GM12878 (cell line): ENCODE results near the gene CACNA2D3. TPM values are rescaled to one million over a fixed set of nuclear protein-coding genes. Genes with fewer than 3 reads are reported as not detected.

Experiments
- ATAC-seq: fragments of 200-7000 bp; cut with Tn5 transposase; 3 replicates; pipeline ENCODE4 v1.9.1; 2020; ENCODE audit warnings: mild to moderate bottlenecking, moderate library complexity
- BruUV-seq: library from RNA; stranded (reverse); fragments of 400-500 nt; replicated peaks from 2 replicates; lab custom pipeline; 2021; lab: Mats Ljungman, UMichigan
- CTCF ChIA-PET: fragments of 300-600 bp; sonication (Branson Sonifier 250); formaldehyde crosslinking; extraction: SDS; loops from one replicate; lab custom pipeline; 2021; ENCODE audit warnings: inconsistent platforms; lab: Yijun Ruan, JAX
- POLR2A ChIA-PET: fragments of 350-600 bp; formaldehyde crosslinking; extraction: SDS; loops from one replicate; lab custom pipeline; 2021; ENCODE audit warnings: inconsistent platforms; lab: Charles Lee
- RAD21 ChIA-PET: fragments of 300-600 bp; sonication (Branson Sonifier 250); formaldehyde crosslinking; loops from one replicate; lab custom pipeline; 2023; ENCODE audit warnings: antibody characterized with exemption; ENCODE audit not compliant: unreplicated experiment; lab: Charles Lee
- SMC1A ChIA-PET: fragments of 300-600 bp; sonication (Branson Sonifier 250); formaldehyde crosslinking; loops from one replicate; lab custom pipeline; 2023; ENCODE audit not compliant: unreplicated experiment, uncharacterized antibody; lab: Charles Lee
- DNase-seq: peaks from one replicate; pipeline ENCODE4 v3.0.0-alpha.2; 2011; ENCODE audit warnings: low read depth, low spot score
- FAIRE-seq: peaks from 3 replicates; lab custom pipeline; 2011; peaks lifted over from hg19 to GRCh38; lab: Jason Lieb, UNC
- H2AFZ ChIP-seq: 2 replicates; pipeline ENCODE4 v1.6.0; 2011; ENCODE audit warnings: low read depth, low read length, control low read depth; ENCODE audit not compliant: control insufficient read depth
- H3K27ac ChIP-seq: 2 replicates; pipeline ENCODE4 v1.5.1; 2011; ENCODE audit warnings: control low read depth; ENCODE audit not compliant: control insufficient read depth, insufficient read depth
- H3K27me3 ChIP-seq, 2 experiments: replicated peaks in 1 of 2; 2 replicates each; pipeline versions ENCODE4 v1.6.0 to v1.6.1; 2011; ENCODE audit warnings: low read length in 1 of 2; ENCODE audit not compliant: control insufficient read depth in 2 of 2, insufficient read depth in 2 of 2
- H3K36me3 ChIP-seq, 2 experiments: 2 replicates each; pipeline ENCODE4 v1.5.1; 2011; ENCODE audit warnings: low read length in 1 of 2; ENCODE audit not compliant: control insufficient read depth in 2 of 2, insufficient read depth in 2 of 2
- H3K4me1 ChIP-seq: 2 replicates; pipeline ENCODE4 v1.6.1; 2011; ENCODE audit warnings: mild to moderate bottlenecking, low read length, moderate library complexity, mixed read lengths; ENCODE audit not compliant: control insufficient read depth, insufficient read depth
- H3K4me2 ChIP-seq: 2 replicates; pipeline ENCODE4 v1.6.0; 2011; ENCODE audit warnings: control low read depth; ENCODE audit not compliant: control insufficient read depth, insufficient read depth
- H3K4me3 ChIP-seq: fragments of 200-600 bp; sonication (generic); 2 replicates; pipeline ENCODE4 v1.5.1; 2016
- H3K79me2 ChIP-seq: 2 replicates; pipeline ENCODE4 v1.6.0; 2011; ENCODE audit warnings: low read length; ENCODE audit not compliant: control insufficient read depth, insufficient read depth
- H3K9ac ChIP-seq: 2 replicates; pipeline ENCODE4 v1.8.0; 2011; ENCODE audit warnings: low read length, control low read depth, mixed read lengths; ENCODE audit not compliant: control insufficient read depth, insufficient read depth
- H3K9me3 ChIP-seq: replicated peaks from 3 replicates; pipeline ENCODE4 v1.5.1; 2011; ENCODE audit warnings: mild to moderate bottlenecking, low read length; ENCODE audit not compliant: control insufficient read depth, insufficient read depth
- H4K20me1 ChIP-seq: 2 replicates; pipeline ENCODE4 v1.6.0; 2011; ENCODE audit not compliant: control insufficient read depth, insufficient read depth
- BACH1 ChIP-seq: fragments of 450-650 bp; IDR thresholded peaks from 2 replicates; pipeline ENCODE4 v1.6.1; 2017; ENCODE audit warnings: mild to moderate bottlenecking, borderline replicate concordance
- CBX5 ChIP-seq: sonication (generic); IDR thresholded peaks from 2 replicates; pipeline ENCODE4 v1.6.1; 2016; ENCODE audit warnings: low read depth, moderate library complexity, mild to moderate bottlenecking, inconsistent platforms
- EZH2 ChIP-seq: IDR thresholded peaks from 2 replicates; pipeline ENCODE4 v1.6.1; 2012; ENCODE audit warnings: low read depth, mild to moderate bottlenecking, control low read depth, inconsistent platforms, low read length, borderline replicate concordance; ENCODE audit not compliant: control insufficient read depth
- HCFC1 ChIP-seq: fragments of 150-350 bp; IDR thresholded peaks from 2 replicates; pipeline ENCODE4 v1.6.1; 2014; ENCODE audit warnings: low read length
- MXI1 ChIP-seq: fragments of 150-350 bp; IDR thresholded peaks from 2 replicates; pipeline ENCODE4 v1.6.1; 2011; ENCODE audit warnings: low read depth, mild to moderate bottlenecking, inconsistent platforms, low read length, improper control_type of control experiment
- TCF3 ChIP-seq: IDR thresholded peaks from 2 replicates; pipeline ENCODE4 v1.6.1; 2012; ENCODE audit warnings: low read depth, mild to moderate bottlenecking, low read length, borderline replicate concordance; ENCODE audit not compliant: insufficient read depth
- ZNF687 ChIP-seq: fragments of 450-650 bp; IDR thresholded peaks from 2 replicates; pipeline ENCODE4 v1.6.1; 2017; ENCODE audit warnings: mild to moderate bottlenecking, moderate library complexity
- WGBS: methylation state at CpG from one replicate; pipeline ENCODE4 v1.1.6; 2016; ENCODE audit warnings: low lambda C conversion rate; ENCODE audit not compliant: insufficient replicate concordance, insufficient coverage; ENCODE audit errors: missing lambda C conversion rate; 5-methylcytosine and 5-hydroxymethylcytosine counted together
- in situ Hi-C: fragments of 300-500 bp; cut with MboI; formaldehyde crosslinking; loops from 9 replicates; pipeline ENCODE4 v1.14.3; 2018; ENCODE audit warnings: mixed read lengths
- intact Hi-C: fragments of 100-400 bp; cut with micrococcal nuclease; formaldehyde crosslinking; loops from one replicate; pipeline ENCODE4 v1.14.2; 2022; ENCODE audit not compliant: unreplicated experiment
- polyA plus RNA-seq, 11 experiments: library from polyadenylated mRNA; depleted of rRNA in 4 of 11; unstranded in 6 of 11; stranded (reverse) in 5 of 11; fragments of >200 nt; fragmentation: Nextera tagmentation in 4 of 11; fragmentation: Illumina TruSeq in 1 of 11; extraction: Ambion mirVana in 4 of 11; extraction: Trizol in 1 of 11; gene quantifications; 1 replicate in 1 of 11; 2 replicates in 10 of 11; pipeline versions ENCODE4 v1.2.1 to v1.2.3, GENCODE V29; 2011 to 2016; ENCODE audit warnings: inconsistent platforms in 2 of 11, missing spikeins in 2 of 11, low read depth in 1 of 11
- total RNA-seq, 4 experiments: library from RNA; depleted of rRNA in 3 of 4; stranded (reverse); fragments of >200 nt in 3 of 4; fragmentation: Illumina TruSeq in 1 of 4; extraction: Trizol in 1 of 4; gene quantifications; 2 replicates each; pipeline versions ENCODE4 v1.2.1 to v1.2.3, GENCODE V29; 2013 to 2021
- TF ChIP-seq, protein P1 (sequence below): fragments of 450-650 bp; IDR thresholded peaks from 2 replicates; pipeline ENCODE4 v1.6.1; 2017; ENCODE audit warnings: borderline replicate concordance

Gene CACNA2D3
- total and polyA plus RNA-seq, 10 of the 15 experiments (the other 5 are each of a cell fraction or from before 2014, with no cell fraction given): not detected

GRCh38 chr3:54744291-54744690 is 621.9 kb downstream of the CACNA2D3 start (continued):
- TF ChIP-seq ZNF687: no peak
- no peak for TF ChIP-seq MXI1

DNA sequence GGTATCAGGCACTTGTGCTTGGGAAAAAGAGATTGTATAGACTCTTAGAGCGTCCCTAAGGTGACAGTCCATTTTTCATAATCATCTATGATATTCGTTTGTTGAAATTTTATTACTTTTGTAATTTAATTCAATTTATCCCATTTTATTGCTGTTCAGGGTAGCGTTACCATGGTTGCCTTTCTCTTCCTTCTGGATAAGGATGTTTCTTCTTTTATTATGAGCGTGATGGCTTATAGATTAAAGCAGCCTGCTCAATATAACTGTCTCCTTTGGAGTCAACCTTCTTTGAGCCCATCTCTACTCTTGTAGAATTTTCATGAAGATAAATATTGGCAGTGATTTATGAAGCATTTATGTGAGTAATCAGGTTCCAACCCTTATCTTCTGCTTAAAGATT is 623.5 kb downstream of the CACNA2D3 start:
- Histone ChIP-seq H3K4me2 (no peak overlapping the region), H3K9me3 (no peaks in the 10 kb centered on the region), H3K27me3 (no peaks in the 10 kb centered on the region; a peak in 1 of 4 replicates), H3K4me1 (no peaks in the 10 kb centered on the region), H3K79me2 (no peaks in the 10 kb centered on the region), H3K36me3 (no peaks in the 10 kb centered on the region), H2AFZ (no peak overlapping the region), H3K27ac (no peak overlapping the region), H3K9ac (no peak overlapping the region), H3K4me3 (no peak overlapping the region), H4K20me1 (no peaks in the 10 kb centered on the region)
- in situ Hi-C loops: no loop called here
- no peak for TF ChIP-seq TCF3
- no peak for TF ChIP-seq CBX5
- no peak for TF ChIP-seq BACH1
- TF ChIP-seq HCFC1: no peak
- no peak for TF ChIP-seq EZH2
- TF ChIP-seq, protein P1, sequence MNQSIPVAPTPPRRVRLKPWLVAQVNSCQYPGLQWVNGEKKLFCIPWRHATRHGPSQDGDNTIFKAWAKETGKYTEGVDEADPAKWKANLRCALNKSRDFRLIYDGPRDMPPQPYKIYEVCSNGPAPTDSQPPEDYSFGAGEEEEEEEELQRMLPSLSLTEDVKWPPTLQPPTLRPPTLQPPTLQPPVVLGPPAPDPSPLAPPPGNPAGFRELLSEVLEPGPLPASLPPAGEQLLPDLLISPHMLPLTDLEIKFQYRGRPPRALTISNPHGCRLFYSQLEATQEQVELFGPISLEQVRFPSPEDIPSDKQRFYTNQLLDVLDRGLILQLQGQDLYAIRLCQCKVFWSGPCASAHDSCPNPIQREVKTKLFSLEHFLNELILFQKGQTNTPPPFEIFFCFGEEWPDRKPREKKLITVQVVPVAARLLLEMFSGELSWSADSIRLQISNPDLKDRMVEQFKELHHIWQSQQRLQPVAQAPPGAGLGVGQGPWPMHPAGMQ: no peak
- CTCF ChIA-PET: no interaction called here
- 21% methylated on average over 4 of the region's 4 CpGs for WGBS
- no TSS peak for BruUV-seq
- RAD21 ChIA-PET: no interaction called here
- intact Hi-C loops: no loop called here
- FAIRE-seq (no peak), ATAC-seq (no peak), DNase-seq (no peak)
- SMC1A ChIA-PET: no interaction called here
- POLR2A ChIA-PET: no interaction called here
